Astrocyte (in vitro differentiated cells and primary cell): ENCODE measurements around the gene SAAL1. TPM values are rescaled to one million over a fixed set of nuclear protein-coding genes. Genes with fewer than 3 reads are reported as not detected.

Source experiments
- DNase-seq: peaks from one replicate; pipeline ENCODE4 v3.0.0-alpha.2; 2010; ENCODE audit warnings: low read depth
- FAIRE-seq: peaks from 2 replicates; lab custom pipeline; 2011; peaks lifted over from hg19 to GRCh38; lab: Jason Lieb, UNC
- H2AFZ ChIP-seq: 2 replicates; pipeline ENCODE4 v1.6.0; 2012; ENCODE audit warnings: low read depth, low read length, inconsistent platforms
- H3K27ac ChIP-seq: 2 replicates; pipeline ENCODE4 v1.5.1; 2011; ENCODE audit warnings: low read depth, low read length, inconsistent platforms
- H3K27me3 ChIP-seq: 2 replicates; pipeline ENCODE4 v1.6.0; 2011; ENCODE audit warnings: low read length, inconsistent platforms; ENCODE audit not compliant: insufficient read depth
- H3K36me3 ChIP-seq: 2 replicates; pipeline ENCODE4 v1.5.1; 2011; ENCODE audit warnings: low read length, inconsistent platforms; ENCODE audit not compliant: insufficient read depth
- H3K4me1 ChIP-seq: 2 replicates; pipeline ENCODE4 v1.5.1; 2011; ENCODE audit warnings: low read length, inconsistent platforms; ENCODE audit not compliant: insufficient read depth
- H3K4me2 ChIP-seq: 2 replicates; pipeline ENCODE4 v1.6.0; 2012; ENCODE audit warnings: low read length, inconsistent platforms
- H3K4me3 ChIP-seq: 2 replicates; pipeline ENCODE4 v1.5.1; 2011; ENCODE audit warnings: low read depth, mild to moderate bottlenecking, low read length, inconsistent platforms; ENCODE audit not compliant: insufficient read depth
- H3K79me2 ChIP-seq: 2 replicates; pipeline ENCODE4 v1.6.0; 2012; ENCODE audit warnings: mild to moderate bottlenecking, low read length, inconsistent platforms; ENCODE audit not compliant: insufficient read depth
- H3K9ac ChIP-seq: 2 replicates; pipeline ENCODE4 v1.6.0; 2012; ENCODE audit warnings: mild to moderate bottlenecking, low read length, inconsistent platforms
- H3K9me3 ChIP-seq: 2 replicates; pipeline ENCODE4 v1.5.1; 2012; ENCODE audit warnings: low read depth, mild to moderate bottlenecking, low read length, inconsistent platforms; ENCODE audit not compliant: insufficient read depth
- H4K20me1 ChIP-seq: 2 replicates; pipeline ENCODE4 v1.6.0; 2012; ENCODE audit warnings: low read length, inconsistent platforms; ENCODE audit not compliant: insufficient read depth
- H3K27ac Mint-ChIP-seq: one replicate; pipeline ENCODE4 v1.8.0; 2021; ENCODE audit warnings: mild to moderate bottlenecking, mixed read lengths; ENCODE audit not compliant: unreplicated experiment
- H3K27me3 Mint-ChIP-seq: one replicate; pipeline ENCODE4 v1.8.0; 2021; ENCODE audit warnings: low read depth, mixed read lengths; ENCODE audit not compliant: unreplicated experiment
- H3K36me3 Mint-ChIP-seq: one replicate; pipeline ENCODE4 v1.8.0; 2021; ENCODE audit warnings: low read depth, mixed read lengths; ENCODE audit not compliant: unreplicated experiment
- H3K4me1 Mint-ChIP-seq: one replicate; pipeline ENCODE4 v1.8.0; 2021; ENCODE audit warnings: low read depth, mixed read lengths; ENCODE audit not compliant: unreplicated experiment
- H3K4me3 Mint-ChIP-seq: one replicate; pipeline ENCODE4 v1.8.0; 2021; ENCODE audit warnings: mild to moderate bottlenecking, moderate library complexity, mixed read lengths; ENCODE audit not compliant: unreplicated experiment
- H3K9me3 Mint-ChIP-seq: one replicate; pipeline ENCODE4 v1.8.0; 2021; ENCODE audit warnings: mild to moderate bottlenecking, mixed read lengths; ENCODE audit not compliant: unreplicated experiment
- CTCF ChIP-seq: IDR thresholded peaks from 2 replicates; pipeline ENCODE4 v1.5.1; 2011; ENCODE audit warnings: low read depth, mild to moderate bottlenecking, inconsistent platforms, low read length, moderate library complexity; ENCODE audit not compliant: insufficient read depth
- EZH2 ChIP-seq: IDR thresholded peaks from 2 replicates; pipeline ENCODE4 v1.6.1; 2012; ENCODE audit warnings: mild to moderate bottlenecking, low read length, inconsistent platforms; ENCODE audit not compliant: insufficient read depth
- total RNA-seq: library from RNA; stranded (reverse); gene quantifications from 2 replicates; pipeline ENCODE4 v1.2.1, GENCODE V29; 2021

SAAL1 gene
- total RNA-seq, 1 donor from 2014 or later, result 13.1 TPM

- Mint-ChIP-seq H3K4me1 (no peaks in the 10 kb centered on the region), H3K9me3 (no peaks in the 10 kb centered on the region), H3K36me3 (peaks cover 2% of the 10 kb centered on the region), H3K27me3 (no peaks in the 10 kb centered on the region), H3K4me3 (no peak overlapping the region), H3K27ac (no peak overlapping the region)
- Histone ChIP-seq H3K4me2 (no peak overlapping the region), H3K27me3 (no peaks in the 10 kb centered on the region), H3K4me3 (no peak overlapping the region), H3K27ac (no peak overlapping the region), H3K9me3 (no peaks in the 10 kb centered on the region), H3K9ac (no peak overlapping the region), H3K36me3 (no peaks in the 10 kb centered on the region), H4K20me1 (no peaks in the 10 kb centered on the region), H3K79me2 (no peaks in the 10 kb centered on the region), H3K4me1 (no peaks in the 10 kb centered on the region), H2AFZ (no peak overlapping the region)
- FAIRE-seq (no peak), DNase-seq (no peak)
- TF ChIP-seq EZH2 (no peak), CTCF (no peak)
Measured at GRCh38 chr11:18065572-18065971, 40.3 kb downstream of the SAAL1 start.

GRCh38 chr11:18064450-18065054, 41.3 kb downstream of the SAAL1 start:
- H3K4me1 Mint-ChIP-seq, result no peaks in the 10 kb centered on the region
- H3K36me3 ChIP-seq, result no peaks in the 10 kb centered on the region
- H4K20me1 ChIP-seq, result no peaks in the 10 kb centered on the region
- no peaks in the 10 kb centered on the region for H3K79me2 ChIP-seq
- H3K4me3 Mint-ChIP-seq, result no peak overlapping the region
- H3K9me3 ChIP-seq, result no peaks in the 10 kb centered on the region
- H3K27me3 Mint-ChIP-seq, result no peaks in the 10 kb centered on the region
- no peak overlapping the region for H3K27ac Mint-ChIP-seq
- H3K4me2 ChIP-seq, result no peak overlapping the region
- H3K4me3 ChIP-seq, result no peak overlapping the region
- no peak for TF ChIP-seq CTCF
- no peak for TF ChIP-seq EZH2
- no peak overlapping the region for H3K27ac ChIP-seq
- no peaks in the 10 kb centered on the region for H3K27me3 ChIP-seq
- no peaks in the 10 kb centered on the region for H3K9me3 Mint-ChIP-seq
- H3K4me1 ChIP-seq, result no peaks in the 10 kb centered on the region
- DNase-seq (no peak), FAIRE-seq (no peak)
- no peak overlapping the region for H3K9ac ChIP-seq
- H2AFZ ChIP-seq, result no peak overlapping the region
- peaks cover 2% of the 10 kb centered on the region for H3K36me3 Mint-ChIP-seq

GRCh38 chr11:18063862-18064434, 41.9 kb downstream of the SAAL1 start:
- FAIRE-seq, result no peak
- no peak overlapping the region for H3K9ac ChIP-seq
- H3K36me3 ChIP-seq, result no peaks in the 10 kb centered on the region
- Mint-ChIP-seq H3K27me3 (no peaks in the 10 kb centered on the region), H3K36me3 (peaks cover 2% of the 10 kb centered on the region), H3K4me3 (no peak overlapping the region), H3K4me1 (no peaks in the 10 kb centered on the region), H3K27ac (no peak overlapping the region), H3K9me3 (no peaks in the 10 kb centered on the region)
- H3K27ac ChIP-seq, result no peak overlapping the region
- no peaks in the 10 kb centered on the region for H3K9me3 ChIP-seq
- no peak overlapping the region for H3K4me3 ChIP-seq
- no peaks in the 10 kb centered on the region for H3K4me1 ChIP-seq
- TF ChIP-seq EZH2 (no peak), CTCF (no peak)
- H2AFZ ChIP-seq, result no peak overlapping the region
- no peaks in the 10 kb centered on the region for H4K20me1 ChIP-seq
- no peaks in the 10 kb centered on the region for H3K27me3 ChIP-seq
- no peak overlapping the region for H3K4me2 ChIP-seq
- no peak for DNase-seq
- no peaks in the 10 kb centered on the region for H3K79me2 ChIP-seq
